Neural cell (in vitro differentiated cells): ENCODE results near the gene HVCN1. TPM values are rescaled to one million over a fixed set of nuclear protein-coding genes. Genes with fewer than 3 reads are reported as not detected.

Experiments
- H2AFZ ChIP-seq: fragments of 200-600, 300-800 bp; sonication (generic), shearing (Covaris generic); 2 replicates; pipeline ENCODE4 v1.6.0; 2014; ENCODE audit warnings: low read depth, mild to moderate bottlenecking, antibody characterized with exemption, low read length, moderate library complexity
- H3F3A ChIP-seq: fragments of 200-600 bp; shearing (Covaris generic); 2 replicates; pipeline ENCODE4 v1.6.1; 2016; ENCODE audit warnings: mild to moderate bottlenecking, moderate library complexity, mixed read lengths, antibody characterized with exemption, low read length; ENCODE audit not compliant: insufficient read depth, poor library complexity, severe bottlenecking
- H3K27ac ChIP-seq: fragments of 200-600, 300-800 bp; sonication (generic), shearing (Covaris generic); 2 replicates; pipeline ENCODE4 v1.5.1; 2014; ENCODE audit warnings: mild to moderate bottlenecking, low read length, moderate library complexity
- H3K27me3 ChIP-seq: fragments of 300-800, 200-600 bp; sonication (generic), shearing (Covaris generic); 2 replicates; pipeline ENCODE4 v1.6.0; 2014; ENCODE audit warnings: mild to moderate bottlenecking, low read depth, low read length, moderate library complexity; ENCODE audit not compliant: insufficient read depth
- H3K36me3 ChIP-seq: fragments of 300-800, 200-600 bp; sonication (generic), shearing (Covaris generic); 2 replicates; pipeline ENCODE4 v1.5.1; 2014; ENCODE audit warnings: mild to moderate bottlenecking, antibody characterized with exemption, low read length, moderate library complexity; ENCODE audit not compliant: insufficient read depth
- H3K4me2 ChIP-seq: fragments of 300-800, 200-600 bp; sonication (generic), shearing (Covaris generic); 2 replicates; pipeline ENCODE4 v1.6.0; 2014; ENCODE audit warnings: mild to moderate bottlenecking, low read length
- H3K4me3 ChIP-seq: fragments of 300-800, 200-600 bp; sonication (generic), shearing (Covaris generic); 2 replicates; pipeline ENCODE4 v1.5.1; 2014; ENCODE audit warnings: mild to moderate bottlenecking, low read length, moderate library complexity
- H3K79me2 ChIP-seq: fragments of 200-600 bp; shearing (Covaris generic); replicated peaks from 2 replicates; pipeline ENCODE4 v1.6.0; 2014; ENCODE audit warnings: mild to moderate bottlenecking, low read length, moderate library complexity; ENCODE audit not compliant: insufficient read depth
- H3K9ac ChIP-seq: fragments of 300-800, 200-600 bp; sonication (generic), shearing (Covaris generic); 2 replicates; pipeline ENCODE4 v1.6.1; 2016; ENCODE audit warnings: mild to moderate bottlenecking, low read length, mixed read lengths
- H3K9me2 ChIP-seq: fragments of 200-600 bp; shearing (Covaris generic); 2 replicates; pipeline ENCODE4 v1.6.1; 2016; ENCODE audit warnings: mild to moderate bottlenecking, low read length, mixed read lengths; ENCODE audit not compliant: insufficient read depth
- H3K9me3 ChIP-seq: fragments of 200-600, 300-800 bp; sonication (generic), shearing (Covaris generic); 2 replicates; pipeline ENCODE4 v1.6.1; 2016; ENCODE audit warnings: mild to moderate bottlenecking, mixed run types, low read length, moderate library complexity, mixed read lengths
- H4K20me1 ChIP-seq: fragments of 200-600 bp; shearing (Covaris generic); 2 replicates; pipeline ENCODE4 v1.6.1; 2016; ENCODE audit warnings: mild to moderate bottlenecking, mixed run types; ENCODE audit not compliant: insufficient read depth
- EP300 ChIP-seq: fragments of 450-650 bp; conservative IDR thresholded peaks from 2 replicates; pipeline ENCODE4 v1.6.1; 2014; ENCODE audit warnings: antibody characterized with exemption, mild to moderate bottlenecking, moderate library complexity; ENCODE audit not compliant: poor library complexity, severe bottlenecking
- EZH2 ChIP-seq: fragments of 200-600, 300-800 bp; shearing (Covaris generic), sonication (generic); IDR thresholded peaks from 2 replicates; pipeline ENCODE4 v1.6.1; 2014; ENCODE audit warnings: antibody characterized with exemption, low read length, borderline replicate concordance, mild to moderate bottlenecking; ENCODE audit not compliant: insufficient read depth, poor library complexity, severe bottlenecking
- MXI1 ChIP-seq: fragments of 450-650 bp; conservative IDR thresholded peaks from 2 replicates; pipeline ENCODE4 v1.6.1; 2014; ENCODE audit warnings: antibody characterized with exemption, mild to moderate bottlenecking; ENCODE audit not compliant: poor library complexity, severe bottlenecking
- POLR2AphosphoS5 ChIP-seq: IDR thresholded peaks from 2 replicates; pipeline ENCODE4 v1.6.1; 2012
- RAD21 ChIP-seq: fragments of 450-650 bp; conservative IDR thresholded peaks from 2 replicates; pipeline ENCODE4 v1.6.1; 2014; ENCODE audit warnings: antibody characterized with exemption, mild to moderate bottlenecking, moderate library complexity
- SMC3 ChIP-seq: fragments of 450-650 bp; conservative IDR thresholded peaks from 2 replicates; pipeline ENCODE4 v1.6.1; 2014; ENCODE audit warnings: antibody characterized with exemption, mild to moderate bottlenecking, moderate library complexity; ENCODE audit not compliant: poor library complexity
- TAF1 ChIP-seq: IDR thresholded peaks from 2 replicates; pipeline ENCODE4 v1.6.1; 2012; ENCODE audit warnings: low read depth
- polyA plus RNA-seq: library from polyadenylated mRNA; depleted of rRNA; stranded (reverse); fragments of >200 nt; gene quantifications from 2 replicates; pipeline ENCODE4 v1.2.3, GENCODE V29; 2014
- TF ChIP-seq, protein P1 (sequence below): fragments of 450-650 bp; IDR thresholded peaks from 2 replicates; pipeline ENCODE4 v1.5.1; 2014; ENCODE audit warnings: antibody characterized with exemption, mild to moderate bottlenecking, moderate library complexity; ENCODE audit not compliant: poor library complexity, severe bottlenecking
- TF ChIP-seq, protein P2 (sequence below): IDR thresholded peaks from 2 replicates; pipeline ENCODE4 v1.6.1; 2012; ENCODE audit warnings: borderline replicate concordance

The HVCN1 gene
- polyA plus RNA-seq, 1 donor from 2014 or later = not detected

DNA sequence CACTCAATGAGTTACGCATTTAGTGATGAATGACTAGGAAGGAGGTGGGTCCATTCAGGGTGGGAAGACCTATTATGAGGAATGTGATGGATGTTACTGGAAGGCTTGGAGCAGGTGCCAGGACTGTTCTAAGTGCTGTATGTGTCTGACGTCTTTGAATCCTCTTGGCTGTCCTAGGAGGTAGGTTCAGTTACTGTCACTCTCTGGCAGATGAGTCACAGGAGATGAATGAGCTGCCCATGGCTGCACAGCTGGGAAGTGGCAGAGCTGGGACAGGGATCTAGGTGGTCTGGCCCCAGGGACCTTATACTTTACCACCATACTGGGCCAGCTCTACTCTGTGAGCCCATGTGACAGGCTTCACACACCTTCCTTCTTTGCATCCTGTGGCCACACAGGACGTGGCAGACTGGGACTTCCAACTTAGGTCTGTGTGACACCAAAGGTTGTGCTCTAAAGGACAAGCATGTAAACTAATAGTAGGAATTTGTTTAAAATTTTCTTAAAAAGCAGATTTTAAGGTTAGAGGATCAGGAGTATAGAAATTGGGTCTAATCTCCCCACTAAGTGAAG, 51.0 kb downstream of the HVCN1 start:
- H3K79me2 ChIP-seq = no peaks in the 10 kb centered on the region
- no peak overlapping the region for H3K4me3 ChIP-seq
- H3K27me3 ChIP-seq = no peaks in the 10 kb centered on the region
- TF ChIP-seq SMC3 = no peak
- no peak for TF ChIP-seq RAD21
- TF ChIP-seq, protein P1, sequence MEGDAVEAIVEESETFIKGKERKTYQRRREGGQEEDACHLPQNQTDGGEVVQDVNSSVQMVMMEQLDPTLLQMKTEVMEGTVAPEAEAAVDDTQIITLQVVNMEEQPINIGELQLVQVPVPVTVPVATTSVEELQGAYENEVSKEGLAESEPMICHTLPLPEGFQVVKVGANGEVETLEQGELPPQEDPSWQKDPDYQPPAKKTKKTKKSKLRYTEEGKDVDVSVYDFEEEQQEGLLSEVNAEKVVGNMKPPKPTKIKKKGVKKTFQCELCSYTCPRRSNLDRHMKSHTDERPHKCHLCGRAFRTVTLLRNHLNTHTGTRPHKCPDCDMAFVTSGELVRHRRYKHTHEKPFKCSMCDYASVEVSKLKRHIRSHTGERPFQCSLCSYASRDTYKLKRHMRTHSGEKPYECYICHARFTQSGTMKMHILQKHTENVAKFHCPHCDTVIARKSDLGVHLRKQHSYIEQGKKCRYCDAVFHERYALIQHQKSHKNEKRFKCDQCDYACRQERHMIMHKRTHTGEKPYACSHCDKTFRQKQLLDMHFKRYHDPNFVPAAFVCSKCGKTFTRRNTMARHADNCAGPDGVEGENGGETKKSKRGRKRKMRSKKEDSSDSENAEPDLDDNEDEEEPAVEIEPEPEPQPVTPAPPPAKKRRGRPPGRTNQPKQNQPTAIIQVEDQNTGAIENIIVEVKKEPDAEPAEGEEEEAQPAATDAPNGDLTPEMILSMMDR = no peak
- TF ChIP-seq, protein P2, sequence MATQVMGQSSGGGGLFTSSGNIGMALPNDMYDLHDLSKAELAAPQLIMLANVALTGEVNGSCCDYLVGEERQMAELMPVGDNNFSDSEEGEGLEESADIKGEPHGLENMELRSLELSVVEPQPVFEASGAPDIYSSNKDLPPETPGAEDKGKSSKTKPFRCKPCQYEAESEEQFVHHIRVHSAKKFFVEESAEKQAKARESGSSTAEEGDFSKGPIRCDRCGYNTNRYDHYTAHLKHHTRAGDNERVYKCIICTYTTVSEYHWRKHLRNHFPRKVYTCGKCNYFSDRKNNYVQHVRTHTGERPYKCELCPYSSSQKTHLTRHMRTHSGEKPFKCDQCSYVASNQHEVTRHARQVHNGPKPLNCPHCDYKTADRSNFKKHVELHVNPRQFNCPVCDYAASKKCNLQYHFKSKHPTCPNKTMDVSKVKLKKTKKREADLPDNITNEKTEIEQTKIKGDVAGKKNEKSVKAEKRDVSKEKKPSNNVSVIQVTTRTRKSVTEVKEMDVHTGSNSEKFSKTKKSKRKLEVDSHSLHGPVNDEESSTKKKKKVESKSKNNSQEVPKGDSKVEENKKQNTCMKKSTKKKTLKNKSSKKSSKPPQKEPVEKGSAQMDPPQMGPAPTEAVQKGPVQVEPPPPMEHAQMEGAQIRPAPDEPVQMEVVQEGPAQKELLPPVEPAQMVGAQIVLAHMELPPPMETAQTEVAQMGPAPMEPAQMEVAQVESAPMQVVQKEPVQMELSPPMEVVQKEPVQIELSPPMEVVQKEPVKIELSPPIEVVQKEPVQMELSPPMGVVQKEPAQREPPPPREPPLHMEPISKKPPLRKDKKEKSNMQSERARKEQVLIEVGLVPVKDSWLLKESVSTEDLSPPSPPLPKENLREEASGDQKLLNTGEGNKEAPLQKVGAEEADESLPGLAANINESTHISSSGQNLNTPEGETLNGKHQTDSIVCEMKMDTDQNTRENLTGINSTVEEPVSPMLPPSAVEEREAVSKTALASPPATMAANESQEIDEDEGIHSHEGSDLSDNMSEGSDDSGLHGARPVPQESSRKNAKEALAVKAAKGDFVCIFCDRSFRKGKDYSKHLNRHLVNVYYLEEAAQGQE = no peak
- no peak for TF ChIP-seq TAF1
- no peak for TF ChIP-seq MXI1
- TF ChIP-seq POLR2AphosphoS5 = no peak
- TF ChIP-seq EP300 = no peak
- no peak for TF ChIP-seq EZH2
- H3K9me3 ChIP-seq = no peaks in the 10 kb centered on the region
- H3K9me2 ChIP-seq = no peaks in the 10 kb centered on the region
- H3K36me3 ChIP-seq = no peaks in the 10 kb centered on the region
- H3K27ac ChIP-seq = no peak overlapping the region
- no peak overlapping the region for H3K9ac ChIP-seq
- H3K4me2 ChIP-seq = no peak overlapping the region
- no peaks in the 10 kb centered on the region for H4K20me1 ChIP-seq
- H2AFZ ChIP-seq = no peak overlapping the region
- no peaks in the 10 kb centered on the region for H3F3A ChIP-seq

DNA sequence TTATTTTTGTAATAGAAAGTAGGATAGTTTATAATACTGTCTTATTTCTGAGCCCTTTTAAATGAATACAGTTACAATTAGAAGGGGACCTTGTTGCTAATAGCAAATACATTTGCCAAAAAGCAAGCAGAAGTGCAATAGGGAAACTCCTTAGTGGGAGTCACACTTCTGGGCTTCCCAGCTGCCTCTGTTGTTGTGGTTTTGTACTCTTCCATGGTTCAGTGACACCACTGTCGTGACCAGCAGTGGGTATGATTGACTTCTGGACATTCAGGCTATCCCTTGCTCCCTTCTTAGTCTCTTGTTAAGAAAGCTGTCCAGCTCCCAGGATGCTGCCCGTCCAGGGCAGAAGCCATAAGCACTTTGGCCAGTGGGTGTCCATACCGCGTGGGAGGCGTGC, 52.4 kb downstream of the HVCN1 start:
- TF ChIP-seq RAD21 (no peak), POLR2AphosphoS5 (no peak), EP300 (no peak), TAF1 (no peak), EZH2 (no peak), MXI1 (no peak), SMC3 (no peak)
- TF ChIP-seq, protein P1 = no peak
- TF ChIP-seq, protein P2 = no peak
- Histone ChIP-seq H3K27me3 (no peaks in the 10 kb centered on the region), H3K9ac (no peak overlapping the region), H3K4me3 (no peak overlapping the region), H3F3A (no peaks in the 10 kb centered on the region), H3K9me3 (no peaks in the 10 kb centered on the region), H3K9me2 (no peaks in the 10 kb centered on the region), H3K4me2 (no peak overlapping the region), H2AFZ (no peak overlapping the region), H3K79me2 (no peaks in the 10 kb centered on the region), H4K20me1 (no peaks in the 10 kb centered on the region), H3K27ac (no peak overlapping the region), H3K36me3 (no peaks in the 10 kb centered on the region)
